NK-92 (cell line): ENCODE data around the gene TIMP2.

Experiments used
- DNase-seq: peaks from one replicate; lab custom pipeline; 2025; ENCODE audit not compliant: unreplicated experiment; lab: John Stamatoyannopoulos, UW

TIMP2 gene

GRCh38 chr17:78839762-78840529 is 85.2 kb downstream of the TIMP2 start:
- DNase-seq = no peak

GRCh38 chr17:78839235-78839761 is 85.9 kb downstream of the TIMP2 start:
- DNase-seq = no peak

GRCh38 chr17:78838574-78839005 is 86.6 kb downstream of the TIMP2 start:
- DNase-seq = no peak

- no peak for DNase-seq
Observed at GRCh38 chr17:78836420-78837021, 88.7 kb downstream of the TIMP2 start.

- no peak for DNase-seq
Observed at GRCh38 chr17:78834571-78834970, 90.6 kb downstream of the TIMP2 start.

GRCh38 chr17:78832541-78832810 is 92.7 kb downstream of the TIMP2 start:
- no peak for DNase-seq

- no peak for DNase-seq
Observed at GRCh38 chr17:78831688-78832540, 93.3 kb downstream of the TIMP2 start.

- DNase-seq = no peak
Observed at GRCh38 chr17:78829477-78829876, 95.7 kb downstream of the TIMP2 start.

GRCh38 chr17:78828470-78829185 is 96.6 kb downstream of the TIMP2 start:
- DNase-seq = no peak

- DNase-seq = no peak
Observed at GRCh38 chr17:78826836-78827509, 98.2 kb downstream of the TIMP2 start.

GRCh38 chr17:78826421-78826820 is 98.8 kb downstream of the TIMP2 start:
- DNase-seq = no peak

GRCh38 chr17:78825696-78826095 is 99.5 kb downstream of the TIMP2 start:
- DNase-seq = no peak

GRCh38 chr17:78824240-78824639 is 100.9 kb downstream of the TIMP2 start:
- no peak for DNase-seq

- no peak for DNase-seq
Observed at GRCh38 chr17:78823282-78824046, 101.7 kb downstream of the TIMP2 start.

- no peak for DNase-seq
Observed at GRCh38 chr17:78822552-78822951, 102.6 kb downstream of the TIMP2 start.

GRCh38 chr17:78821961-78822360 is 103.2 kb downstream of the TIMP2 start:
- no peak for DNase-seq

GRCh38 chr17:78820841-78821240 is 104.3 kb downstream of the TIMP2 start:
- no peak for DNase-seq

- no peak for DNase-seq
Observed at GRCh38 chr17:78819806-78820792, 105.1 kb downstream of the TIMP2 start.

GRCh38 chr17:78819402-78819801 is 105.8 kb downstream of the TIMP2 start:
- no peak for DNase-seq
